Measurements from ENCODE around the gene TENM4.

DNA sequence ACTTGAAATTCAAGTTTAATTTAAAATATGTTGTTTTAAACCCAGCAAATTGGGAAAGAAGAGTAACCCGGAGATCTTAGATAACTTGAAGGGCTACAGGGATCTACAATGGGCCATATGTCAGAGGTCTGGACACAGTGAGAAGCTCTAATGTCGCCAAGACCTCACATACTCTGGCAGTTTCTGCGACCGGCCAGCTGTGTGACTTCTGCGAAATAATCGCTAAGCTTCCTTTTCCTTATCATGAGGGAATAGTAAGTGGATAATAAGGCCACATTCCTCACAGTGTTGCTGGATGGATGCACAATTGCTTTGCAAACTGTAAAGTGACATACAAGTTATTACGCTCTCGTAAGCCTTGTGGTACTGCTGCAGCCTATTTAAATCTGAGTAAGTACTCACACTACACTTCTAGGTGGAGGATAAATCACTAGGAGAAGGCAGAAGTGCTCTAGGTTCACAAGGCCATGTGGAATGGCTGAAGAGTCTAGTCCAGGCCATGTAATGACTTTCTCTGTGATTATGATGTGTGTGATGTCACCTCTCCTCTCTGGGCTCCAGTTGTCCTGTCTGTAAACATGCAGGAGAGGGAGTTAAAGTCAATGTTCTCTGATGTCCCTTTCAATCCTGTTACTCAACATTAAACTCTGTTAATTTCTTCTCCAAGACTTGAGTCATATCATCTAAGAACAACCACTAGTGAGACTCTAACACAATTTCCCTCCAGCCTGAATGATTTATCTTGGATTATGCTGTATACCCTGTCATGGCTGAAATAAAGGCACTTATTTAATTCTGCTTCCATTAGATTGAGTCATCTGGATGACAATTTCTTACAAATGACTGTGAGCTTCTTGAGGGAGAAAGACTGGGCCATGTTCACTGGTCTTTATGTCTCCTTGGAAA lies 673.5 kb downstream of the TENM4 start:
- TF ChIP-seq, protein P1, sequence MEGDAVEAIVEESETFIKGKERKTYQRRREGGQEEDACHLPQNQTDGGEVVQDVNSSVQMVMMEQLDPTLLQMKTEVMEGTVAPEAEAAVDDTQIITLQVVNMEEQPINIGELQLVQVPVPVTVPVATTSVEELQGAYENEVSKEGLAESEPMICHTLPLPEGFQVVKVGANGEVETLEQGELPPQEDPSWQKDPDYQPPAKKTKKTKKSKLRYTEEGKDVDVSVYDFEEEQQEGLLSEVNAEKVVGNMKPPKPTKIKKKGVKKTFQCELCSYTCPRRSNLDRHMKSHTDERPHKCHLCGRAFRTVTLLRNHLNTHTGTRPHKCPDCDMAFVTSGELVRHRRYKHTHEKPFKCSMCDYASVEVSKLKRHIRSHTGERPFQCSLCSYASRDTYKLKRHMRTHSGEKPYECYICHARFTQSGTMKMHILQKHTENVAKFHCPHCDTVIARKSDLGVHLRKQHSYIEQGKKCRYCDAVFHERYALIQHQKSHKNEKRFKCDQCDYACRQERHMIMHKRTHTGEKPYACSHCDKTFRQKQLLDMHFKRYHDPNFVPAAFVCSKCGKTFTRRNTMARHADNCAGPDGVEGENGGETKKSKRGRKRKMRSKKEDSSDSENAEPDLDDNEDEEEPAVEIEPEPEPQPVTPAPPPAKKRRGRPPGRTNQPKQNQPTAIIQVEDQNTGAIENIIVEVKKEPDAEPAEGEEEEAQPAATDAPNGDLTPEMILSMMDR (IDR thresholded peaks at IDR 0.05) = no peak
- TF ChIP-seq POLR2A (IDR thresholded peaks at IDR 0.05) = no peak
- no peak for TF ChIP-seq POLR2AphosphoS5 (IDR thresholded peaks at IDR 0.05)
